ENCODE data around the gene MACROD2.

Gene MACROD2

GRCh38 chr20:14724036-14724435 lies 728.7 kb downstream of the MACROD2 start:
- no peak for DNase-seq

GRCh38 chr20:14724468-14724867 lies 729.2 kb downstream of the MACROD2 start:
- DNase-seq: no peak

- no peak for DNase-seq
These were observed 731.3 kb downstream of the MACROD2 start for GRCh38 chr20:14726591-14726990.

GRCh38 chr20:14727485-14728150 lies 732.3 kb downstream of the MACROD2 start:
- DNase-seq: no peak

GRCh38 chr20:14729390-14729789 lies 734.1 kb downstream of the MACROD2 start:
- DNase-seq: no peak

GRCh38 chr20:14732343-14732742 lies 737.0 kb downstream of the MACROD2 start:
- no peak for DNase-seq

- DNase-seq: no peak
These were observed 737.7 kb downstream of the MACROD2 start for GRCh38 chr20:14732996-14733395.

GRCh38 chr20:14740380-14740779 lies 745.1 kb downstream of the MACROD2 start:
- DNase-seq: no peak

GRCh38 chr20:14741616-14742015 lies 746.3 kb downstream of the MACROD2 start:
- DNase-seq: no peak

GRCh38 chr20:14744723-14745122 lies 749.4 kb downstream of the MACROD2 start:
- no peak for DNase-seq

- no peak for DNase-seq
These were observed 750.5 kb downstream of the MACROD2 start for GRCh38 chr20:14745830-14746229.

GRCh38 chr20:14751191-14751590 lies 755.9 kb downstream of the MACROD2 start:
- no peak for DNase-seq

GRCh38 chr20:14757728-14758127 lies 762.4 kb downstream of the MACROD2 start:
- no peak for DNase-seq

- no peak for DNase-seq
These were observed 763.0 kb downstream of the MACROD2 start for GRCh38 chr20:14758356-14758755.

- DNase-seq: no peak
These were observed 764.7 kb downstream of the MACROD2 start for GRCh38 chr20:14759979-14760378.

GRCh38 chr20:14761903-14762302 lies 766.6 kb downstream of the MACROD2 start:
- no peak for DNase-seq

GRCh38 chr20:14764511-14765369 lies 769.4 kb downstream of the MACROD2 start:
- DNase-seq: no peak

- DNase-seq: no peak
These were observed 770.0 kb downstream of the MACROD2 start for GRCh38 chr20:14765370-14765701.

GRCh38 chr20:14773486-14773885 lies 778.2 kb downstream of the MACROD2 start:
- DNase-seq: no peak

- peak in 1 of 2 donors; percentile 4 for DNase-seq
These were observed 780.5 kb downstream of the MACROD2 start for GRCh38 chr20:14775778-14776177.

- no peak for DNase-seq
These were observed 782.3 kb downstream of the MACROD2 start for GRCh38 chr20:14777591-14777990.

GRCh38 chr20:14778096-14778495 lies 782.8 kb downstream of the MACROD2 start:
- DNase-seq: no peak

GRCh38 chr20:14778875-14779274 lies 783.6 kb downstream of the MACROD2 start:
- DNase-seq: no peak

- DNase-seq: no peak
These were observed 785.2 kb downstream of the MACROD2 start for GRCh38 chr20:14780508-14780907.

Measured in hippocampal formation (tissue), 2 donors.